H4 (cell line): ENCODE results near the gene SGMS2. TPM values are rescaled to one million over a fixed set of nuclear protein-coding genes. Genes with fewer than 3 reads are reported as not detected.

Source experiments
- total RNA-seq: library from RNA; depleted of rRNA; stranded (reverse); fragments of >200 nt; shearing (Covaris generic); gene quantifications from 2 replicates; pipeline ENCODE4 v1.2.3, GENCODE V29; 2014; rRNA removed

The SGMS2 gene
- total RNA-seq, 1 experiment from 2014 or later, result 26.8 TPM

Other genes starting within 250 kb of the SGMS2 start
- 34.3 and 46.9 TPM in 2 replicates for gene PAPSS1, start 104.7 kb upstream of the SGMS2 start, total RNA-seq
- gene CYP2U1, start 106.6 kb downstream of the SGMS2 start, total RNA-seq, result 8.5 and 10.8 TPM in 2 replicates
- 12.4 and 15.1 TPM in 2 replicates for gene HADH, start 165.0 kb downstream of the SGMS2 start, total RNA-seq